WTC11 (cell line): ENCODE data around the gene PRDM2. TPM values are rescaled to one million over a fixed set of nuclear protein-coding genes. Genes with fewer than 3 reads are reported as not detected.

ENCODE experiments used
- ATAC-seq: fragments of 200-7000 bp; cut with Tn5 transposase; 2 replicates; pipeline ENCODE4 v1.10.0; 2021; ENCODE audit warnings: mild to moderate bottlenecking, moderate library complexity
- CTCF ChIA-PET: fragments of 300-600 bp; sonication (Branson Sonifier 250); formaldehyde crosslinking; loops from one replicate; lab custom pipeline; 2021; ENCODE audit warnings: antibody characterized with exemption; lab: Charles Lee
- POLR2A ChIA-PET: fragments of 350-600 bp; sonication (Branson Sonifier 250); formaldehyde crosslinking; loops from one replicate; lab custom pipeline; 2021; ENCODE audit warnings: antibody characterized with exemption; lab: Charles Lee
- DNase-seq: peaks from one replicate; pipeline ENCODE4 v3.0.0; 2021; ENCODE audit warnings: low spot score
- H3K27ac Mint-ChIP-seq: 2 replicates; pipeline ENCODE4 v1.8.0; 2021; ENCODE audit warnings: mixed read lengths
- H3K27me3 Mint-ChIP-seq: 2 replicates; pipeline ENCODE4 v1.8.0; 2021; ENCODE audit warnings: low read depth, mild to moderate bottlenecking, moderate library complexity, mixed read lengths
- H3K36me3 Mint-ChIP-seq: 2 replicates; pipeline ENCODE4 v1.8.0; 2021; ENCODE audit warnings: mixed read lengths
- H3K4me1 Mint-ChIP-seq: 2 replicates; pipeline ENCODE4 v1.8.0; 2022; ENCODE audit warnings: mixed read lengths
- H3K4me3 Mint-ChIP-seq: 2 replicates; pipeline ENCODE4 v1.8.0; 2021; ENCODE audit warnings: mild to moderate bottlenecking, moderate library complexity, mixed read lengths
- H3K9me3 Mint-ChIP-seq: 2 replicates; pipeline ENCODE4 v1.8.0; 2021; ENCODE audit warnings: mixed read lengths
- AR ChIP-seq: fragments of 250-450 bp; sonication (Bioruptor Pico); IDR thresholded peaks from 2 replicates; pipeline ENCODE4 v1.9.0; 2021; ENCODE audit warnings: mild to moderate bottlenecking
- ARID4B ChIP-seq: sonication (generic); formaldehyde crosslinking; IDR thresholded peaks from 2 replicates; pipeline ENCODE4 v1.8.0; 2023; ENCODE audit warnings: missing genetic modification reagents, mild to moderate bottlenecking, borderline replicate concordance
- ATF3 ChIP-seq: sonication (generic); formaldehyde crosslinking; conservative IDR thresholded peaks from 2 replicates; pipeline ENCODE4 v1.8.1; 2022; ENCODE audit warnings: mild to moderate bottlenecking, missing genetic modification reagents
- CDX4 ChIP-seq: fragments of 250-450 bp; sonication (Bioruptor Pico); IDR thresholded peaks from 2 replicates; pipeline ENCODE4 v1.9.0; 2021; ENCODE audit warnings: moderate library complexity, mild to moderate bottlenecking, inconsistent platforms, borderline replicate concordance
- E2F5 ChIP-seq: sonication (generic); formaldehyde crosslinking; IDR thresholded peaks from 2 replicates; pipeline ENCODE4 v1.8.1; 2022; ENCODE audit warnings: mild to moderate bottlenecking, moderate library complexity, missing genetic modification reagents
- EMX1 ChIP-seq: fragments of 250-450 bp; sonication (Bioruptor Pico); IDR thresholded peaks from 2 replicates; pipeline ENCODE4 v1.8.0; 2021; ENCODE audit warnings: mild to moderate bottlenecking
- ESRRA ChIP-seq: sonication (generic); formaldehyde crosslinking; IDR thresholded peaks from 2 replicates; pipeline ENCODE4 v1.8.1; 2022; ENCODE audit warnings: mild to moderate bottlenecking, missing genetic modification reagents, borderline replicate concordance
- GTF2I ChIP-seq: fragments of 250-450 bp; sonication (Bioruptor Pico); conservative IDR thresholded peaks from 2 replicates; pipeline ENCODE4 v1.4.0; 2021; ENCODE audit warnings: mild to moderate bottlenecking
- HMGA2 ChIP-seq: fragments of 250-450 bp; sonication (Bioruptor Pico); IDR thresholded peaks from 2 replicates; pipeline ENCODE4 v1.4.0; 2021; ENCODE audit warnings: mild to moderate bottlenecking, moderate library complexity
- NFATC4 ChIP-seq: fragments of 250-450 bp; sonication (Bioruptor Pico); IDR thresholded peaks from 2 replicates; pipeline ENCODE4 v1.9.0; 2021; ENCODE audit warnings: mild to moderate bottlenecking
- OVOL2 ChIP-seq: fragments of 250-450 bp; sonication (Bioruptor Pico); IDR thresholded peaks from 2 replicates; pipeline ENCODE4 v1.9.0; 2021; ENCODE audit warnings: mild to moderate bottlenecking, borderline replicate concordance
- PRDM15 ChIP-seq: sonication (generic); formaldehyde crosslinking; IDR thresholded peaks from 2 replicates; pipeline ENCODE4 v1.8.0; 2022; ENCODE audit warnings: missing genetic modification reagents
- SP1 ChIP-seq: sonication (generic); formaldehyde crosslinking; conservative IDR thresholded peaks from 2 replicates; pipeline ENCODE4 v1.8.1; 2022; ENCODE audit warnings: missing genetic modification reagents
- TEAD1 ChIP-seq: sonication (generic); formaldehyde crosslinking; IDR thresholded peaks from 2 replicates; pipeline ENCODE4 v1.8.0; 2022; ENCODE audit warnings: mild to moderate bottlenecking, missing genetic modification reagents
- USF1 ChIP-seq: sonication (generic); formaldehyde crosslinking; IDR thresholded peaks from 2 replicates; pipeline ENCODE4 v1.8.0; 2022; ENCODE audit warnings: mild to moderate bottlenecking, missing genetic modification reagents
- USF2 ChIP-seq: sonication (generic); formaldehyde crosslinking; IDR thresholded peaks from 2 replicates; pipeline ENCODE4 v1.8.1; 2023; ENCODE audit warnings: mild to moderate bottlenecking, missing genetic modification reagents, moderate library complexity
- ZNF219 ChIP-seq: sonication (generic); formaldehyde crosslinking; IDR thresholded peaks from 2 replicates; pipeline ENCODE4 v1.8.0; 2023; ENCODE audit warnings: missing genetic modification reagents, mild to moderate bottlenecking, borderline replicate concordance
- ZNF396 ChIP-seq: fragments of 250-450 bp; sonication (Bioruptor Pico); IDR thresholded peaks from 2 replicates; pipeline ENCODE4 v1.8.0; 2021; ENCODE audit warnings: mild to moderate bottlenecking, moderate library complexity, borderline replicate concordance
- ZNF671 ChIP-seq: fragments of 250-450 bp; sonication (Bioruptor Pico); IDR thresholded peaks from 2 replicates; pipeline ENCODE4 v1.8.0; 2021; ENCODE audit warnings: mild to moderate bottlenecking
- ZSCAN18 ChIP-seq: fragments of 250-450 bp; sonication (Bioruptor Pico); IDR thresholded peaks from 2 replicates; pipeline ENCODE4 v2.1.2; 2022; ENCODE audit warnings: mild to moderate bottlenecking, moderate library complexity
- total RNA-seq: library from RNA; stranded (reverse); gene quantifications from 3 replicates; pipeline ENCODE4 v1.2.3, GENCODE V29; 2021

The PRDM2 gene
- total RNA-seq, 1 experiment from 2014 or later, result 25.0 TPM

- TF ChIP-seq USF1 (no peak), ZNF396 (CRISPR knock-in tag) (no peak), SP1 (CRISPR knock-in tag) (no peak), ESRRA (CRISPR knock-in tag) (no peak), ZSCAN18 (no peak), ZNF219 (CRISPR knock-in tag) (no peak), ZNF671 (CRISPR knock-in tag) (no peak), PRDM15 (no peak), ARID4B (CRISPR knock-in tag) (no peak), NFATC4 (no peak), OVOL2 (CRISPR knock-in tag) (no peak), AR (CRISPR knock-in tag) (no peak), USF2 (CRISPR knock-in tag) (no peak), CDX4 (CRISPR knock-in tag) (no peak), E2F5 (CRISPR knock-in tag) (no peak), GTF2I (no peak), ATF3 (no peak), HMGA2 (CRISPR knock-in tag) (no peak), TEAD1 (CRISPR knock-in tag) (no peak), EMX1 (no peak)
- no peaks in the 10 kb centered on the region; the same call in 1 of the 2 replicates for H3K36me3 Mint-ChIP-seq
- no peak for ATAC-seq
- H3K27ac Mint-ChIP-seq, result no peak overlapping the region
- ChIA-PET CTCF (no interaction called here), POLR2A (no interaction called here)
- DNase-seq, result no peak
- H3K4me3 Mint-ChIP-seq, result no peak overlapping the region
- H3K4me1 Mint-ChIP-seq, result no peaks in the 10 kb centered on the region
- no peaks in the 10 kb centered on the region for H3K9me3 Mint-ChIP-seq
- H3K27me3 Mint-ChIP-seq, result no peaks in the 10 kb centered on the region
Observed at GRCh38 chr1:13817906-13818305, 117.9 kb downstream of the PRDM2 start.
